Posterior vena cava (tissue), 2 donors: ENCODE data around the gene INCA1. TPM values are rescaled to one million over a fixed set of nuclear protein-coding genes. Genes with fewer than 3 reads are reported as not detected.
"Not testable (repeated sequence)": the region's sequence is repeated elsewhere in the genome, so short reads cannot be mapped to it uniquely, and the experiment has no call there.

Source experiments
- DNase-seq: peaks from one replicate; pipeline ENCODE4 v3.0.0-alpha.2; 2020; ENCODE audit warnings: low spot score
- intact Hi-C, 2 donors: fragments of 100-400 bp; cut with DNase I; formaldehyde crosslinking; loops; one replicate each; pipeline versions ENCODE4 v1.14.1 to v1.14.2; 2022 to 2023
- long read RNA-seq, 2 donors: library from polyadenylated mRNA; unstranded; transcript quantifications; one replicate each; pipeline ENCODE4 v2.0.0, GENCODE V29; 2020 to 2021
- total RNA-seq, 2 donors: library from RNA; stranded (reverse); fragmentation: NEBNext Ultra II Directional; extraction: Animal tissue kit (Norgen Biotek cat#: 25700); gene quantifications; one replicate each; pipeline ENCODE4 v1.2.1, GENCODE V29; 2021
- donor health status: DM: yes; HTN: yes; CAD: no.
- donor health status: DM: yes; HTN: yes; CAD: no.

The INCA1 gene, protein sequence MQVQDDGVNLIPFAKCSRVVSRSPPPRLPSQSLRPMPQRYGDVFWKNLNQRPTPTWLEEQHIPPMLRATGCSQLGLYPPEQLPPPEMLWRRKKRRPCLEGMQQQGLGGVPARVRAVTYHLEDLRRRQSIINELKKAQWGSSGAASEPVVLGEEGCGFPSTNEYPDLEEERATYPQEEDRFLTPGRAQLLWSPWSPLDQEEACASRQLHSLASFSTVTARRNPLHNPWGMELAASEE
- 1 to 10 TPM in 1 of 2 donors, under 1 TPM in 1; 0.60 to 1.3 TPM for total RNA-seq
- long read RNA-seq, donor 1: 0 reads
- long read RNA-seq, donor 2, partial matches to known transcripts: 0 of 2 reads
- long read RNA-seq, donor 2, other reads (novel, unspliced or antisense): 0 of 2 reads

DNA sequence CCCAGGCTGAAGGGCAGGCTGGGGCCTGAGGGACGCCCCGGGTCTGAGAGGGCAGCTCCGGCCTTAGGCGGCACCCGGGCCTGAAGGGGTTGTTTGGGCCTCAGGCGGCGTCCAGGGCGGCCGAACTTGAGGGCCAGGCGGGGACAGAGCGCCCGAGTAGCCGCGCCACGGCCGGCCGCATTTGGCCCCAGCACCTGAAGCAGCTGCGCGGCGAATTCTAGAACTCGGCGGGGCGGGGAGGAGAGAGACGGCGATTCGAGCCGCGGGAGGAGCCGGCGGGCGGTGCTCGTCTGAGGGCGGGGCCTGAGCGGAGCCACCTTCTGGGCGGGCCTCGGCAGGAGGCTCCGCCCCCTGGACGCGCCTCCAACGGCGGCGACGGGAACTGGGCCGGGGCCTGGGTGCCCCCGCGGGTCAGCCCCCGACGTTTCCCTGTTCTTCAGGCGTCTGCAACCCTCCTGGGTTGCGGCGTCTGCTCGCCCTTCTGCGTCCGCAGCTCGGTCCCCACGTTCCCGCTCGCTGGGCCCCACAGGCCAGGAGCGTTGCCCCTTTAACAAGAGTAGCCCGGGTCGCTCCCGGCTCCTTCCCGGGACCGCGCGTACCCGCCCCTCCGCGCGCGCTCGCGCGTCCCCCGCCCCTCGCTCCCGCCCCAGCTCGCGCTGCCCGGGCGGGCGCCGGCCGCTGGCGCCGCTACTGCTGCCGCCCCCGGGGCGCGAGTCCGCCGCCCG, at the start of gene INCA1, which contains the start of gene KIF1C:
Gene INCA1 (minus strand): TSS at position 221 of the 725 bp plus-strand sequence. CDS start 3,085 bp downstream, outside the sequence.
Gene KIF1C (plus strand): TSS at position 649 of the 725 bp plus-strand sequence. CDS start 2,297 bp downstream, outside the sequence.
- peak; percentile 98 for DNase-seq
- intact Hi-C loops: no loop called here

- DNase-seq: no peak
- intact Hi-C loops: no loop called here
Measured at GRCh38 chr17:5045496-5045895, 48.2 kb upstream of the INCA1 start.

DNA sequence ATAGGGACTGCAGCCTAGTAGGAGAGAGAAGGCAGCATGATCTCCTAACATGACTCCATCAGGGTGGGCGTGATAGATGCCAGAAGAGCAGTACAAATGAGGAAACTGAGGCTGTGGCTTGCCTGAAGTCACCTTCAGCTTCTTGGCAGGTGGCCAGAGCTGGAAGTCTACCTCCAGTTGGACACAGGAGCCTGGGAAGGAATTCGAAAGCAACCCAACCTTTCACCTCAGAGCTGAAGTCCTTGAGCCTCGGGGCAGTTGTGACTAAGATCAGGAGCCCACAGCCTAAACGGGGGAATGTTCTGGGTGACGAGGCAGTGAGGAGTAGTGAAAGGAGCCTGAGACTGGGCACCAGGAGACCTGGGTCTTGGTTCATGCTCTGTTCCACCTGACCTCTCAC, 47.3 kb upstream of the INCA1 start:
- intact Hi-C loops: no loop called here
- DNase-seq: no peak

GRCh38 chr17:5043524-5043923, 46.2 kb upstream of the INCA1 start:
- intact Hi-C loops: no loop called here
- no peak for DNase-seq

GRCh38 chr17:5042157-5043022, 45.1 kb upstream of the INCA1 start:
- intact Hi-C loops: no loop called here
- no peak for DNase-seq

GRCh38 chr17:5035315-5035714, 38.0 kb upstream of the INCA1 start, which contains the start of gene SLC52A1:
SLC52A1 (minus strand) TSS chr17:5035426; CDS start chr17:5034606, 820 bp downstream.
- intact Hi-C loops: no loop called here
- DNase-seq: no peak

DNA sequence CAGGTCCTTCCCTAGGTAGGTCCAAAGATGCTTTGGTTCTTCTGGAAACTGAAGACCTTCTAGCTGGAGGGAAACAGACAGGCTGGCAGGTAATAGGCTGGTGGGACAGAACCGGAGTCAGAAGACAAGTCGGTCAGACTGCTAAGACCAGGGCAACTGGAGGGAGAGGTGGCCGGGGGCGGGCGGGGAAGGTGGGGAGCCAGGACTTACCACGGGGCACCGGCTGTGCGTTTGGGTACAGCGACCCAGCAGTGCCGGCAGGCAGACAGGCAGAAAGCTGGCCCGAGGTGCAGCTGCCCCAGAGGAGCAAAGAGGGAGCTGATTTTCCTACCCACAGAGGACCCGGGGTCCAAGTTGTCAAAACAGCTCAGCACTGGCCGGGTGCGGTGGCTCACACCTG, 37.3 kb upstream of the INCA1 start:
- no peak for DNase-seq
- intact Hi-C loops: no loop called here

DNA sequence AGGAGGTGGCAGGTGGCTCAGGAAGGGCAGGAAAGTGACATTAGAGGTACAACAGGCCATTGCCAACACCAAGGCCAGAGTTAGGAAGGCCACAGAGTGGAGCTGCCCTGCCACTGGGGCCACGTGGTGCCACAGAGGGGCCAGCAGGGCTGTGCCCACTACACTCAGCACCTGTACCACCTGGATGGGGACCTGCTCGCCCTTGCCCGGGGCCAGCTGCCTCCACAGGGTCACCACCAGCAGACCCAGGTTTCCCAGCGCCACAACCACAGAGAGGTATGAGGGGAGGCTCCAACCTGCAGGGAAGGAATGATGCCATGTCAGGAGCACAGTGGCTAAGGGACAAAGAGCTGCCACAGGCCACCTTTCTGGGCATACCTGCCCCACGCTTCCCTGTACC, 36.7 kb upstream of the INCA1 start:
- no peak for DNase-seq
- intact Hi-C loops: no loop called here

DNA sequence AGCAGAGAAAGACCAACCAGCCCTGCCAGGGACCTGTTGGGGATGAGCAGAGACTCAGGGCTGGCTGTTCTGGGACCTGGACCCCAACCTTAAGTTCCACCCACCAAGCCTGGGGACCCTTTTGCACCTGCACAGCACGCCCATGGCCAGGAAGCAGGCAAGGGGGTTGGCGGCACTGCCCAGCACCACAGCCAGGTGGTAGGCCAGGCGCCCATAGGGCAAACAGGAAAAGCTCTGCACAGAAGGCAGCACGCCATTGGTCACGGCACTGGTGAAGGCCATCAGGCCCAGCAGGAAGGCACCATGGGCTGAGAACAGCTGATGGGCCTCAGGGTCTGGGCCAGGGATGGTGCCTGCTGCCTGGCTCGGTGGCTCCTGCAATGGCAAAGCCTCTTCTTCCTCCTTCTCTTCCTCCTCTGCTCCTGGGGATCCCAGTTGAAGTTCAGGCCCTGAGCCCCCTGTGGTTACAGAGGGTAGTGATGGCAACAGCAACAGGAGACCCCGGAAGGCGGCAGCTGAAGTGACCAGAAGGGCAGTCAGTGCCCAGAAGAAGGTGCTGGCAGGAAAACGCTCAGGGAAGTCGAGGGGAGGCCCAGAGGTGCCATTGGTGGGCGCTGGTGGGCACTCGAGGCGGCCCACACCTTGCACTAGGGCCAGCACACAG, 36.2 kb upstream of the INCA1 start:
- DNase-seq: no peak
- intact Hi-C loops: no loop called here

GRCh38 chr17:5032865-5033264, 35.5 kb upstream of the INCA1 start:
- intact Hi-C loops: no loop called here
- no peak for DNase-seq

- intact Hi-C loops: no loop called here
- DNase-seq: peak; percentile 93
Measured at GRCh38 chr17:5031365-5032082, 34.2 kb upstream of the INCA1 start.

DNA sequence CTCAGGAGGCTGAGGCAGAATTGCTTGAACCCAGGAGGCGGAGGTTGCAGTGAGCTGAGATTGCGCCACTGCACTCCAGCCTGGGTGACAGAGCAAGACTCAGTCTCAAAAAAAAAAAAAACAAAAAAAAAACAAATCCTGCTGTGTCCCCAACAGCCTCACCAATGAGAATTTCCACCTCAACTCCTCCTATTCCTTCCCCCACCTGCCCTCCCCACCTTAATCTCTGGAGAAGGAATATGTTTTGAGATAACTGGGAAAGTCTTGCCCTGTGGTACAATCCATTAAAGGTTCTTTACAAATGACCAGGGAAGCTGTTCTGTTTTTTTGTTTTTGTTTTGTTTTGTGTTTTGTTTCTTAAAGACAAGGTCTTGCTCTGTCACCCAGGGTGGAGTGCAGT, 32.8 kb upstream of the INCA1 start:
- DNase-seq, intact Hi-C loops: not testable (repeated sequence)

DNA sequence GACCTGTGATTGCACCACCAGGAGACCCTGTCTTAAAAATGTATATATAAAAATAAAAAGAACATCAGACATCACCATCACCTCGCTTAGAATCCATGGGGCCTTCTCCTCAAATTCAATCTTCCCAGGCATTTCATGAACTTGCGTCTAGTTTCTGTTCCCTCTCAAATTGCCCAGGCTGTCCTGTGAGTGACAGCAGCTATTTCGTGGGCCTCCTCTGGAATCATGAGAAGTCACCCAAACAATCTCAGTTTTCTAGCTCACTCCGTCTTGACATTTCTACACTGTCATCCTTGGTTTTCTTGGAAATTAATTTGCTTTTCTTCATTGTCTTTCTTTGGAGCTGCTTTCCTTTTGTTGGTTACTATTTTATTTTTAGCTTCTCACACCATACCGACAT, 30.6 kb upstream of the INCA1 start:
- DNase-seq: no peak
- intact Hi-C loops: no loop called here

- intact Hi-C loops: no loop called here
- no peak for DNase-seq
Measured at GRCh38 chr17:5027299-5027698, 30.0 kb upstream of the INCA1 start.

DNA sequence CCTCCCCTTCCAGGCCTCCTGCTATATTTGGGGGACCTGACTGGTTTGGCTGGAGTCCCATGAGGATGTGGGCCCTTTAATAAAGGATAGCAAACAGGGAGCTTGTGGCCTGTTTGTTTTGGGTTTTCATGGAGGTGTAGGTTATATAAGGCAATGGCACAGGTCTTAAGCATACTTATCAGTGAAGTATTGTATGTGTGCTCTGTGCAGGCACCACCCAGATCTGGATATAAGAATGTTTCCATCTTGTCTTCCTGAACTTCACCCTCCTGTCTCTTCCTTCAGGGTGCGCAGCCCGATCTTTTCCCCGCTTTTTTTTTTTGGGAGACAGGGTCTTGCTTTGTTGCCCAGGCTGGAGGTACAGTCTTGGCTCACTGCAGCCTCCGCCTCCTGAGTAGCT, 27.3 kb upstream of the INCA1 start:
- DNase-seq: no peak
- intact Hi-C loops: no loop called here

GRCh38 chr17:5023588-5024147, 26.3 kb upstream of the INCA1 start:
- DNase-seq: no peak
- intact Hi-C loops: no loop called here

GRCh38 chr17:5022171-5022711, 24.9 kb upstream of the INCA1 start:
- intact Hi-C loops: no loop called here
- DNase-seq: no peak

DNA sequence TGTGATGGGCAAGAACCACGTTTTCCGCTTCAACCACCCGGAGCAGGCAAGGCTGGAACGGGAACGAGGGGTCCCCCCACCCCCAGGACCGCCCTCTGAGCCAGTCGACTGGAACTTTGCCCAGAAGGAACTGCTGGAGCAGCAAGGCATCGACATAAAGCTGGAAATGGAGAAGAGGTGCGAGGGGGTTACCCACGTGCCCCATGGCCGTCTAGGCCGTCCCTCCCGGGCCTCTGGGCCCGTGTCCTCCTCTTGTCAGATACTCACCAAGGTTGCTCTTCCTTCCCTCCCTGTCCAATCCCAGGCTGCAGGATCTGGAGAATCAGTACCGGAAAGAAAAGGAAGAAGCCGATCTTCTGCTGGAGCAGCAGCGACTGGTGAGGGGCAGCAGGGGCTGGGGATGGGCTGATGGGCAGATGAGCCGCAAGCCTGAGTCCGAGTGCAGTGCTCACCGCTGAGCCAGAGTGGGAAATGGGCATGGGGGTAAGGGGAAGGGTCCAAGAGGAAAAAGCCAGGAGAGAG, 23.2 kb upstream of the INCA1 start:
- no peak for DNase-seq
- intact Hi-C loops: no loop called here
